K562 (cell line): ENCODE results near the gene NEU1. TPM values are rescaled to one million over a fixed set of nuclear protein-coding genes. Genes with fewer than 3 reads are reported as not detected.

Experiments
- CREM ChIP-seq: IDR thresholded peaks from 2 replicates; pipeline ENCODE4 v1.6.1; 2014; ENCODE audit warnings: antibody characterized with exemption, low read depth
- CSDE1 ChIP-seq, 2 experiments: fragments of 450-650 bp; IDR thresholded peaks; 2 replicates each; pipeline ENCODE4 v1.6.1; 2016; ENCODE audit warnings: mild to moderate bottlenecking in 1 of 2
- ELF2 ChIP-seq: fragments of 250-450 bp; sonication (Bioruptor Pico); IDR thresholded peaks from 2 replicates; pipeline ENCODE4 v1.5.0; 2021; ENCODE audit warnings: mild to moderate bottlenecking
- HMGN3 ChIP-seq: IDR thresholded peaks from 2 replicates; pipeline ENCODE4 v1.6.1; 2011; ENCODE audit warnings: borderline replicate concordance, low read depth, mild to moderate bottlenecking, mixed read lengths, low read length; ENCODE audit not compliant: insufficient read length; ENCODE audit errors: extremely low read depth
- PATZ1 ChIP-seq: fragments of 250-450 bp; sonication (Bioruptor Pico); IDR thresholded peaks from 2 replicates; pipeline ENCODE4 v1.5.0; 2020; ENCODE audit warnings: mild to moderate bottlenecking, borderline replicate concordance
- POLR2B ChIP-seq: fragments of 450-650 bp; IDR thresholded peaks from 2 replicates; pipeline ENCODE4 v1.6.1; 2018; ENCODE audit warnings: low read depth; ENCODE audit not compliant: partially characterized antibody
- RBM34 ChIP-seq: fragments of 200-400 bp; formaldehyde crosslinking; IDR thresholded peaks from 2 replicates; pipeline ENCODE4 v1.6.1; 2018; ENCODE audit warnings: low read length, borderline replicate concordance; ENCODE audit not compliant: insufficient read depth
- SAFB ChIP-seq: fragments of 200-400 bp; formaldehyde crosslinking; IDR thresholded peaks from 2 replicates; pipeline ENCODE4 v1.6.1; 2017; ENCODE audit warnings: low read depth, low read length, borderline replicate concordance
- SAP30 ChIP-seq: fragments of 200-600 bp; sonication (generic); IDR thresholded peaks from 2 replicates; pipeline ENCODE4 v1.6.1; 2012; ENCODE audit warnings: borderline replicate concordance, low read depth, mild to moderate bottlenecking, moderate library complexity, low read length, control low read depth, inconsistent platforms; ENCODE audit not compliant: insufficient read depth, poor library complexity, severe bottlenecking
- TAF7 ChIP-seq: fragments of 450-650 bp; IDR thresholded peaks from 2 replicates; pipeline ENCODE4 v1.6.1; 2016; ENCODE audit warnings: missing genetic modification characterization, missing compliant biosample characterization
- ZNF165 ChIP-seq: fragments of 250-450 bp; sonication (Bioruptor Pico); IDR thresholded peaks from 2 replicates; pipeline ENCODE4 v1.4.0; 2020; ENCODE audit warnings: borderline replicate concordance
- ZNF253 ChIP-seq: fragments of 250-450 bp; sonication (Bioruptor Pico); conservative IDR thresholded peaks from 2 replicates; pipeline ENCODE4 v1.6.1; 2021; ENCODE audit warnings: mild to moderate bottlenecking
- ZNF512 ChIP-seq: IDR thresholded peaks from 2 replicates; pipeline ENCODE4 v1.6.1; 2016; ENCODE audit warnings: missing genetic modification characterization, missing compliant biosample characterization
- ZNF707 ChIP-seq: fragments of 250-450 bp; sonication (Bioruptor Pico); conservative IDR thresholded peaks from 2 replicates; pipeline ENCODE4 v1.8.0; 2022; ENCODE audit warnings: inconsistent platforms, mild to moderate bottlenecking, moderate library complexity
- polyA plus RNA-seq, 8 experiments: library from polyadenylated mRNA; depleted of rRNA in 4 of 8; stranded (reverse) in 5 of 8; unstranded in 3 of 8; fragments of >200 nt; fragmentation: Nextera tagmentation in 2 of 8; fragmentation: Illumina TruSeq in 1 of 8; extraction: Ambion mirVana in 2 of 8; extraction: Trizol in 1 of 8; gene quantifications; 2 replicates each; pipeline versions ENCODE4 v1.2.1 to v1.2.3, GENCODE V29; 2011 to 2014; ENCODE audit warnings: inconsistent platforms in 1 of 8, missing spikeins in 1 of 8
- total RNA-seq, 7 experiments: library from RNA; depleted of rRNA in 6 of 7; stranded (reverse); fragments of >200 nt in 6 of 7; fragmentation: Illumina TruSeq in 2 of 7; extraction: Trizol in 2 of 7; gene quantifications; 2 replicates each; pipeline versions ENCODE4 v1.2.1 to v1.2.3, GENCODE V29; 2011 to 2021; ENCODE audit warnings: low replicate concordance in 1 of 7
- TF ChIP-seq, protein P1 (sequence below): fragments of 200-800 bp; sonication (Bioruptor generic); IDR thresholded peaks from 2 replicates; pipeline ENCODE4 v1.6.1; 2016; ENCODE audit warnings: missing genetic modification characterization, missing compliant biosample characterization
- TF ChIP-seq, protein P2 (sequence below): fragments of 250-450 bp; sonication (Bioruptor Pico); IDR thresholded peaks from 2 replicates; pipeline ENCODE4 v1.8.0; 2022; ENCODE audit warnings: moderate library complexity, mild to moderate bottlenecking, inconsistent platforms

The NEU1 gene
- total and polyA plus RNA-seq, 9 of the 15 experiments (the other 6 are each of a cell fraction or from before 2014, with no cell fraction given): 14.8 to 67.8 (median 51.0) TPM

GRCh38 chr6:31862344-31863235 is at the start of gene NEU1 (continued):
- TF ChIP-seq, protein P1, sequence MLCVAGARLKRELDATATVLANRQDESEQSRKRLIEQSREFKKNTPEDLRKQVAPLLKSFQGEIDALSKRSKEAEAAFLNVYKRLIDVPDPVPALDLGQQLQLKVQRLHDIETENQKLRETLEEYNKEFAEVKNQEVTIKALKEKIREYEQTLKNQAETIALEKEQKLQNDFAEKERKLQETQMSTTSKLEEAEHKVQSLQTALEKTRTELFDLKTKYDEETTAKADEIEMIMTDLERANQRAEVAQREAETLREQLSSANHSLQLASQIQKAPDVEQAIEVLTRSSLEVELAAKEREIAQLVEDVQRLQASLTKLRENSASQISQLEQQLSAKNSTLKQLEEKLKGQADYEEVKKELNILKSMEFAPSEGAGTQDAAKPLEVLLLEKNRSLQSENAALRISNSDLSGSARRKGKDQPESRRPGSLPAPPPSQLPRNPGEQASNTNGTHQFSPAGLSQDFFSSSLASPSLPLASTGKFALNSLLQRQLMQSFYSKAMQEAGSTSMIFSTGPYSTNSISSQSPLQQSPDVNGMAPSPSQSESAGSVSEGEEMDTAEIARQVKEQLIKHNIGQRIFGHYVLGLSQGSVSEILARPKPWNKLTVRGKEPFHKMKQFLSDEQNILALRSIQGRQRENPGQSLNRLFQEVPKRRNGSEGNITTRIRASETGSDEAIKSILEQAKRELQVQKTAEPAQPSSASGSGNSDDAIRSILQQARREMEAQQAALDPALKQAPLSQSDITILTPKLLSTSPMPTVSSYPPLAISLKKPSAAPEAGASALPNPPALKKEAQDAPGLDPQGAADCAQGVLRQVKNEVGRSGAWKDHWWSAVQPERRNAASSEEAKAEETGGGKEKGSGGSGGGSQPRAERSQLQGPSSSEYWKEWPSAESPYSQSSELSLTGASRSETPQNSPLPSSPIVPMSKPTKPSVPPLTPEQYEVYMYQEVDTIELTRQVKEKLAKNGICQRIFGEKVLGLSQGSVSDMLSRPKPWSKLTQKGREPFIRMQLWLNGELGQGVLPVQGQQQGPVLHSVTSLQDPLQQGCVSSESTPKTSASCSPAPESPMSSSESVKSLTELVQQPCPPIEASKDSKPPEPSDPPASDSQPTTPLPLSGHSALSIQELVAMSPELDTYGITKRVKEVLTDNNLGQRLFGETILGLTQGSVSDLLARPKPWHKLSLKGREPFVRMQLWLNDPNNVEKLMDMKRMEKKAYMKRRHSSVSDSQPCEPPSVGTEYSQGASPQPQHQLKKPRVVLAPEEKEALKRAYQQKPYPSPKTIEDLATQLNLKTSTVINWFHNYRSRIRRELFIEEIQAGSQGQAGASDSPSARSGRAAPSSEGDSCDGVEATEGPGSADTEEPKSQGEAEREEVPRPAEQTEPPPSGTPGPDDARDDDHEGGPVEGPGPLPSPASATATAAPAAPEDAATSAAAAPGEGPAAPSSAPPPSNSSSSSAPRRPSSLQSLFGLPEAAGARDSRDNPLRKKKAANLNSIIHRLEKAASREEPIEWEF (CRISPR knock-in tag): no peak
- TF ChIP-seq TAF7 (tag) (peak; percentile 88), HMGN3 (peak; percentile 88), POLR2B (peak; percentile 93), ZNF512 (peak; percentile 72), ELF2 (CRISPR knock-in tag) (peak; percentile 6; the same call in 1 of the 2 replicates), CSDE1 (IDR thresholded peaks at IDR 0.05) (no peak), RBM34 (no peak), PATZ1 (CRISPR knock-in tag) (no peak), ZNF253 (peak; percentile 54; the same call in 1 of the 2 replicates), SAP30 (peak; percentile 100), SAFB (no peak; the same call in 1 of the 2 replicates), ZNF707 (CRISPR knock-in tag) (no peak), CREM (peak; percentile 96), ZNF165 (CRISPR knock-in tag) (peak; percentile 88)
- TF ChIP-seq, protein P2, sequence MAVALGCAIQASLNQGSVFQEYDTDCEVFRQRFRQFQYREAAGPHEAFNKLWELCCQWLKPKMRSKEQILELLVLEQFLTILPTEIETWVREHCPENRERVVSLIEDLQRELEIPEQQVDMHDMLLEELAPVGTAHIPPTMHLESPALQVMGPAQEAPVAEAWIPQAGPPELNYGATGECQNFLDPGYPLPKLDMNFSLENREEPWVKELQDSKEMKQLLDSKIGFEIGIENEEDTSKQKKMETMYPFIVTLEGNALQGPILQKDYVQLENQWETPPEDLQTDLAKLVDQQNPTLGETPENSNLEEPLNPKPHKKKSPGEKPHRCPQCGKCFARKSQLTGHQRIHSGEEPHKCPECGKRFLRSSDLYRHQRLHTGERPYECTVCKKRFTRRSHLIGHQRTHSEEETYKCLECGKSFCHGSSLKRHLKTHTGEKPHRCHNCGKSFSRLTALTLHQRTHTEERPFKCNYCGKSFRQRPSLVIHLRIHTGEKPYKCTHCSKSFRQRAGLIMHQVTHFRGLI: no peak
